K562 (cell line): ENCODE data around the gene RNF19B. TPM values are rescaled to one million over a fixed set of nuclear protein-coding genes. Genes with fewer than 3 reads are reported as not detected.
A peak's percentile ranks its signal among the peaks of the same experiment; 100 is the strongest.

Source experiments
- FOS ChIP-seq: IDR thresholded peaks from 3 replicates; pipeline ENCODE4 v1.6.1; 2011; ENCODE audit not compliant: insufficient read length; ENCODE audit errors: extremely low read depth
- HOXB6 ChIP-seq: fragments of 250-450 bp; sonication (Bioruptor Pico); IDR thresholded peaks from 2 replicates; pipeline ENCODE4 v1.5.1; 2022; ENCODE audit warnings: mild to moderate bottlenecking, borderline replicate concordance
- MYNN ChIP-seq, 2 experiments: sonication (generic); formaldehyde crosslinking in 1 of 2; IDR thresholded peaks; 2 replicates each; pipeline versions ENCODE4 v1.5.0 to v1.6.1; 2016 to 2020; ENCODE audit warnings: antibody characterized with exemption in 1 of 2, missing genetic modification reagents in 1 of 2
- NCOR1 ChIP-seq: fragments of 450-650 bp; IDR thresholded peaks from 2 replicates; pipeline ENCODE4 v1.6.1; 2016; ENCODE audit warnings: mild to moderate bottlenecking, moderate library complexity
- PCBP1 ChIP-seq: fragments of 200-400 bp; formaldehyde crosslinking; IDR thresholded peaks from 2 replicates; pipeline ENCODE4 v1.6.1; 2018; ENCODE audit warnings: mild to moderate bottlenecking, low read depth, low read length; ENCODE audit not compliant: poor library complexity, severe bottlenecking
- SMARCA5 ChIP-seq: fragments of 450-650 bp; IDR thresholded peaks from 2 replicates; pipeline ENCODE4 v1.6.1; 2016
- TAF15 ChIP-seq: fragments of 200-400 bp; formaldehyde crosslinking; IDR thresholded peaks from 2 replicates; pipeline ENCODE4 v1.6.1; 2017; ENCODE audit warnings: mild to moderate bottlenecking, low read depth, low read length, moderate library complexity
- ZBTB1 ChIP-seq: sonication (generic); formaldehyde crosslinking; IDR thresholded peaks from 2 replicates; pipeline ENCODE4 v1.8.1; 2023; ENCODE audit warnings: missing genetic modification reagents, low read depth, mild to moderate bottlenecking, borderline replicate concordance
- ZFX ChIP-seq: sonication (generic); formaldehyde crosslinking; IDR thresholded peaks from 2 replicates; pipeline ENCODE4 v1.8.0; 2022; ENCODE audit warnings: mild to moderate bottlenecking, missing genetic modification reagents, moderate library complexity
- ZNF121 ChIP-seq: sonication (generic); formaldehyde crosslinking; conservative IDR thresholded peaks from 2 replicates; pipeline ENCODE4 v1.8.0; 2022; ENCODE audit warnings: missing genetic modification reagents
- ZNF431 ChIP-seq: sonication (generic); formaldehyde crosslinking; IDR thresholded peaks from 2 replicates; pipeline ENCODE4 v1.8.0; 2022; ENCODE audit warnings: mild to moderate bottlenecking, missing genetic modification reagents
- ZNF695 ChIP-seq: fragments of 450-650 bp; formaldehyde crosslinking; IDR thresholded peaks from 2 replicates; pipeline ENCODE4 v1.4.0; 2020; ENCODE audit warnings: mild to moderate bottlenecking, moderate library complexity
- polyA plus RNA-seq, 8 experiments: library from polyadenylated mRNA; depleted of rRNA in 4 of 8; stranded (reverse) in 5 of 8; unstranded in 3 of 8; fragments of >200 nt; fragmentation: Nextera tagmentation in 2 of 8; fragmentation: Illumina TruSeq in 1 of 8; extraction: Ambion mirVana in 2 of 8; extraction: Trizol in 1 of 8; gene quantifications; 2 replicates each; pipeline versions ENCODE4 v1.2.1 to v1.2.3, GENCODE V29; 2011 to 2014; ENCODE audit warnings: inconsistent platforms in 1 of 8, missing spikeins in 1 of 8
- total RNA-seq, 7 experiments: library from RNA; depleted of rRNA in 6 of 7; stranded (reverse); fragments of >200 nt in 6 of 7; fragmentation: Illumina TruSeq in 2 of 7; extraction: Trizol in 2 of 7; gene quantifications; 2 replicates each; pipeline versions ENCODE4 v1.2.1 to v1.2.3, GENCODE V29; 2011 to 2021; ENCODE audit warnings: low replicate concordance in 1 of 7
- TF ChIP-seq, protein P1 (sequence below): fragments of 450-650 bp; IDR thresholded peaks from 2 replicates; pipeline ENCODE4 v1.6.1; 2016
- TF ChIP-seq, protein P2 (sequence below): fragments of 450-650 bp; IDR thresholded peaks from 2 replicates; pipeline ENCODE4 v1.7.1; 2018; ENCODE audit warnings: mild to moderate bottlenecking, low read depth; ENCODE audit not compliant: partially characterized antibody
- TF ChIP-seq, protein P3 (sequence below): sonication (generic); formaldehyde crosslinking; IDR thresholded peaks from 2 replicates; pipeline ENCODE4 v1.8.1; 2023; ENCODE audit warnings: missing genetic modification reagents, mild to moderate bottlenecking, borderline replicate concordance
- TF ChIP-seq, protein P4 (sequence below), 2 experiments: fragments of 250-450 bp in 1 of 2; fragments of 450-650 bp in 1 of 2; sonication (Bioruptor Pico) in 1 of 2; IDR thresholded peaks; 2 replicates each; pipeline versions ENCODE4 v1.6.1 to v1.8.0; 2016 to 2021; ENCODE audit warnings: mild to moderate bottlenecking in 2 of 2, moderate library complexity in 2 of 2, missing compliant biosample characterization in 1 of 2, missing genetic modification characterization in 1 of 2

Gene RNF19B
- total and polyA plus RNA-seq, 9 of the 15 experiments (the other 6 are each of a cell fraction or from before 2014, with no cell fraction given): 2.6 to 14.9 (median 10.1) TPM

DNA sequence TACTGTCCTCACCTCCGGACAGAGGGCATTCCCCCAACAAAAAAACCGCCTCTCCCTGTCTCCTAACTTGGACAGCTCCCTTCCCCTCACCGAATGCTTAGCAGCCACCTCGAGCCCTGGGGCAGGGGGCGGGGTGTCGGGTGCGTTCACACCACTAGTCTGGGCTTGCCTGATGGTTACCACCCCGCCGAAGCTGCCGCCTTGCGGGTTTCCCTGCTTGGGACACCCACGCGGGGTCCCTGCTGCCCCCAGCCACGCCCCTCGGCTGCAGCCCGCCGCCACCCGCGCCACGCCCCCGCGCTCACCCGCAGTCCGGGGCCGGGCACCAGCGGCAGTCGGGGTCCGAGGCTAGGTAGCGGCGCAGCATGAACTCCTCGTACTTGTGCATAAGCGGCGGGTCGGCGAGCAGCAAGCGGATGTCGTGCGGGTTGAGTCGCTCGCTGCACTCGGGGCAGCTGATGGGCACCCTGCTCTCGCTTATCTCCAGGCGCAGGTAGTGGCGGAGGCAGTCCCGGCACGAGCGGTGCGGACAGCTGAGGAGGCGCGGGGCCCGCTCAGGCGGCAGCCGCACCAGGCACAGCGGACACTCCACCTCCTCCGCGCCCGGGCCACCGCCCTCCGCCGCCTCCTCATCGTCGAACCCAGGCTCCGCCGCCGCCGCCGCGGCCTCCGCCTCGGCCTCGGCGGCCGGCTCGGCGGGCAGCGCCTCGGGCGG lies 706 bp downstream of the RNF19B start (continued):
- peak; percentile 46; the same call in 1 of the 2 replicates for TF ChIP-seq ZNF431 (CRISPR knock-in tag)
- TF ChIP-seq ZBTB1 (CRISPR knock-in tag): peak; percentile 79
- TF ChIP-seq PCBP1: no peak
- no peak for TF ChIP-seq TAF15
- peak; percentile 12; the same call in 1 of the 2 replicates for TF ChIP-seq ZNF121 (CRISPR knock-in tag)
- no peak for TF ChIP-seq FOS
- TF ChIP-seq SMARCA5: no peak
- TF ChIP-seq ZNF695: no peak
- TF ChIP-seq, protein P1, sequence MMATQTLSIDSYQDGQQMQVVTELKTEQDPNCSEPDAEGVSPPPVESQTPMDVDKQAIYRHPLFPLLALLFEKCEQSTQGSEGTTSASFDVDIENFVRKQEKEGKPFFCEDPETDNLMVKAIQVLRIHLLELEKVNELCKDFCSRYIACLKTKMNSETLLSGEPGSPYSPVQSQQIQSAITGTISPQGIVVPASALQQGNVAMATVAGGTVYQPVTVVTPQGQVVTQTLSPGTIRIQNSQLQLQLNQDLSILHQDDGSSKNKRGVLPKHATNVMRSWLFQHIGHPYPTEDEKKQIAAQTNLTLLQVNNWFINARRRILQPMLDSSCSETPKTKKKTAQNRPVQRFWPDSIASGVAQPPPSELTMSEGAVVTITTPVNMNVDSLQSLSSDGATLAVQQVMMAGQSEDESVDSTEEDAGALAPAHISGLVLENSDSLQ: no peak
- no peak for TF ChIP-seq ZFX
- no peak for TF ChIP-seq MYNN (IDR thresholded peaks at IDR 0.05)
- no peak for TF ChIP-seq MYNN (CRISPR knock-in tag; IDR thresholded peaks at IDR 0.05)
- TF ChIP-seq NCOR1: no peak
- TF ChIP-seq, protein P2, sequence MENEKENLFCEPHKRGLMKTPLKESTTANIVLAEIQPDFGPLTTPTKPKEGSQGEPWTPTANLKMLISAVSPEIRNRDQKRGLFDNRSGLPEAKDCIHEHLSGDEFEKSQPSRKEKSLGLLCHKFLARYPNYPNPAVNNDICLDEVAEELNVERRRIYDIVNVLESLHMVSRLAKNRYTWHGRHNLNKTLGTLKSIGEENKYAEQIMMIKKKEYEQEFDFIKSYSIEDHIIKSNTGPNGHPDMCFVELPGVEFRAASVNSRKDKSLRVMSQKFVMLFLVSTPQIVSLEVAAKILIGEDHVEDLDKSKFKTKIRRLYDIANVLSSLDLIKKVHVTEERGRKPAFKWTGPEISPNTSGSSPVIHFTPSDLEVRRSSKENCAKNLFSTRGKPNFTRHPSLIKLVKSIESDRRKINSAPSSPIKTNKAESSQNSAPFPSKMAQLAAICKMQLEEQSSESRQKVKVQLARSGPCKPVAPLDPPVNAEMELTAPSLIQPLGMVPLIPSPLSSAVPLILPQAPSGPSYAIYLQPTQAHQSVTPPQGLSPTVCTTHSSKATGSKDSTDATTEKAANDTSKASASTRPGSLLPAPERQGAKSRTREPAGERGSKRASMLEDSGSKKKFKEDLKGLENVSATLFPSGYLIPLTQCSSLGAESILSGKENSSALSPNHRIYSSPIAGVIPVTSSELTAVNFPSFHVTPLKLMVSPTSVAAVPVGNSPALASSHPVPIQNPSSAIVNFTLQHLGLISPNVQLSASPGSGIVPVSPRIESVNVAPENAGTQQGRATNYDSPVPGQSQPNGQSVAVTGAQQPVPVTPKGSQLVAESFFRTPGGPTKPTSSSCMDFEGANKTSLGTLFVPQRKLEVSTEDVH: no peak
- TF ChIP-seq, protein P3, sequence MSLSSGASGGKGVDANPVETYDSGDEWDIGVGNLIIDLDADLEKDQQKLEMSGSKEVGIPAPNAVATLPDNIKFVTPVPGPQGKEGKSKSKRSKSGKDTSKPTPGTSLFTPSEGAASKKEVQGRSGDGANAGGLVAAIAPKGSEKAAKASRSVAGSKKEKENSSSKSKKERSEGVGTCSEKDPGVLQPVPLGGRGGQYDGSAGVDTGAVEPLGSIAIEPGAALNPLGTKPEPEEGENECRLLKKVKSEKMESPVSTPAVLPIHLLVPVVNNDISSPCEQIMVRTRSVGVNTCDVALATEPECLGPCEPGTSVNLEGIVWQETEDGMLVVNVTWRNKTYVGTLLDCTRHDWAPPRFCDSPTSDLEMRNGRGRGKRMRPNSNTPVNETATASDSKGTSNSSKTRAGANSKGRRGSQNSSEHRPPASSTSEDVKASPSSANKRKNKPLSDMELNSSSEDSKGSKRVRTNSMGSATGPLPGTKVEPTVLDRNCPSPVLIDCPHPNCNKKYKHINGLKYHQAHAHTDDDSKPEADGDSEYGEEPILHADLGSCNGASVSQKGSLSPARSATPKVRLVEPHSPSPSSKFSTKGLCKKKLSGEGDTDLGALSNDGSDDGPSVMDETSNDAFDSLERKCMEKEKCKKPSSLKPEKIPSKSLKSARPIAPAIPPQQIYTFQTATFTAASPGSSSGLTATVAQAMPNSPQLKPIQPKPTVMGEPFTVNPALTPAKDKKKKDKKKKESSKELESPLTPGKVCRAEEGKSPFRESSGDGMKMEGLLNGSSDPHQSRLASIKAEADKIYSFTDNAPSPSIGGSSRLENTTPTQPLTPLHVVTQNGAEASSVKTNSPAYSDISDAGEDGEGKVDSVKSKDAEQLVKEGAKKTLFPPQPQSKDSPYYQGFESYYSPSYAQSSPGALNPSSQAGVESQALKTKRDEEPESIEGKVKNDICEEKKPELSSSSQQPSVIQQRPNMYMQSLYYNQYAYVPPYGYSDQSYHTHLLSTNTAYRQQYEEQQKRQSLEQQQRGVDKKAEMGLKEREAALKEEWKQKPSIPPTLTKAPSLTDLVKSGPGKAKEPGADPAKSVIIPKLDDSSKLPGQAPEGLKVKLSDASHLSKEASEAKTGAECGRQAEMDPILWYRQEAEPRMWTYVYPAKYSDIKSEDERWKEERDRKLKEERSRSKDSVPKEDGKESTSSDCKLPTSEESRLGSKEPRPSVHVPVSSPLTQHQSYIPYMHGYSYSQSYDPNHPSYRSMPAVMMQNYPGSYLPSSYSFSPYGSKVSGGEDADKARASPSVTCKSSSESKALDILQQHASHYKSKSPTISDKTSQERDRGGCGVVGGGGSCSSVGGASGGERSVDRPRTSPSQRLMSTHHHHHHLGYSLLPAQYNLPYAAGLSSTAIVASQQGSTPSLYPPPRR (CRISPR knock-in tag): no peak
- TF ChIP-seq, protein P4, sequence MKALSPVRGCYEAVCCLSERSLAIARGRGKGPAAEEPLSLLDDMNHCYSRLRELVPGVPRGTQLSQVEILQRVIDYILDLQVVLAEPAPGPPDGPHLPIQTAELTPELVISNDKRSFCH (CRISPR knock-in tag; IDR thresholded peaks at IDR 0.05): no peak
- TF ChIP-seq, protein P4 (tag; IDR thresholded peaks at IDR 0.05): peak; percentile 53; the same call in 1 of the 2 replicates
- TF ChIP-seq HOXB6 (CRISPR knock-in tag): no peak
